ENCODE data around the gene VPS35.

The VPS35 gene

DNA sequence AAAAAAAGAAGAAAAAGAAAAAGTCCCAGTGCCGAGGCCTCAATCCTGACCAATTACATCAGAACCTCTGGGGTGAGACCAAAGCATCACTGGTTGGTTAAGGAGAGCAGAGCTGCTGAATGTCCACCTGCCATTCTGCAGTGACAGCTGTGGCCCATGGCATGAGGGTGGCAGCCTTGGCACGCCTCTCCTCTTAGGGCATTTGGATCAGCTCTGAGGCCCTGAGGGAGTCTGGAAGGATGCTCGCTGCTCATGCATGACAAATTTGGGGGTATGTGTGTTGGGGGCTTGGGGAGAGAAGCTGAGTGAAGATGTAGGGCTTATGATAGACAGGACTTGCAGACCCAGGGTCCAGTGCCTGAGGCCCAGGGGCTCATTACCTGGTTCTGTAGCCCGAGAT is 32.9 kb upstream of the VPS35 start:
- in situ Hi-C loops (cut with HindIII; ENCODE audit: low sequenced_read_pairs) = no loop called here
- no peak for DNase-seq (ENCODE audit: low read depth, low spot score)
- TF ChIP-seq, protein P1, sequence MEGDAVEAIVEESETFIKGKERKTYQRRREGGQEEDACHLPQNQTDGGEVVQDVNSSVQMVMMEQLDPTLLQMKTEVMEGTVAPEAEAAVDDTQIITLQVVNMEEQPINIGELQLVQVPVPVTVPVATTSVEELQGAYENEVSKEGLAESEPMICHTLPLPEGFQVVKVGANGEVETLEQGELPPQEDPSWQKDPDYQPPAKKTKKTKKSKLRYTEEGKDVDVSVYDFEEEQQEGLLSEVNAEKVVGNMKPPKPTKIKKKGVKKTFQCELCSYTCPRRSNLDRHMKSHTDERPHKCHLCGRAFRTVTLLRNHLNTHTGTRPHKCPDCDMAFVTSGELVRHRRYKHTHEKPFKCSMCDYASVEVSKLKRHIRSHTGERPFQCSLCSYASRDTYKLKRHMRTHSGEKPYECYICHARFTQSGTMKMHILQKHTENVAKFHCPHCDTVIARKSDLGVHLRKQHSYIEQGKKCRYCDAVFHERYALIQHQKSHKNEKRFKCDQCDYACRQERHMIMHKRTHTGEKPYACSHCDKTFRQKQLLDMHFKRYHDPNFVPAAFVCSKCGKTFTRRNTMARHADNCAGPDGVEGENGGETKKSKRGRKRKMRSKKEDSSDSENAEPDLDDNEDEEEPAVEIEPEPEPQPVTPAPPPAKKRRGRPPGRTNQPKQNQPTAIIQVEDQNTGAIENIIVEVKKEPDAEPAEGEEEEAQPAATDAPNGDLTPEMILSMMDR (IDR thresholded peaks at IDR 0.05; ENCODE audit: low read depth, low read length) = no peak
- no peak overlapping the region for H3K4me3 ChIP-seq (ENCODE audit: low read depth, low read length)

DNA sequence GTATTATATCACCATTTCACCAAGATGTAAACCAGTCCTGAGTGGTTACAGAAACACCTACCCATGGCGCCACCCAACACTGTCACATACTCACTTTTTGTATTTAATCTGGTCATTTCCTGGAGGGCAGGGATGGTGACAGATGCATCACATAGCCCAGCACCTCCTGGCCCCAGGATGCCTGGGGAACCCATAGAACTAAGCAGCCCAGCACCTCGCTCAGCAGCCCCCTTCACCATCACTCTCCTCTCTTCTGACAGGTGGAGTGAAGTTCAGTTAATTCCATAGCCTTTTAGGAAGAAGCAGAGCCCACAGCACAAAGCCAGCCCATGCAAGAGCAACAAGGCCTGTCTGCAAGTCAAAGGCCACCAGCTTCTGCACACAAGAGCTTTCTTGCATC is 31.6 kb upstream of the VPS35 start:
- TF ChIP-seq, protein P1 (IDR thresholded peaks at IDR 0.05; ENCODE audit: low read depth, low read length) = no peak
- in situ Hi-C loops (cut with HindIII; ENCODE audit: low sequenced_read_pairs) = no loop called here
- no peak overlapping the region for H3K4me3 ChIP-seq (ENCODE audit: low read depth, low read length)
- no peak for DNase-seq (ENCODE audit: low read depth, low spot score)

DNA sequence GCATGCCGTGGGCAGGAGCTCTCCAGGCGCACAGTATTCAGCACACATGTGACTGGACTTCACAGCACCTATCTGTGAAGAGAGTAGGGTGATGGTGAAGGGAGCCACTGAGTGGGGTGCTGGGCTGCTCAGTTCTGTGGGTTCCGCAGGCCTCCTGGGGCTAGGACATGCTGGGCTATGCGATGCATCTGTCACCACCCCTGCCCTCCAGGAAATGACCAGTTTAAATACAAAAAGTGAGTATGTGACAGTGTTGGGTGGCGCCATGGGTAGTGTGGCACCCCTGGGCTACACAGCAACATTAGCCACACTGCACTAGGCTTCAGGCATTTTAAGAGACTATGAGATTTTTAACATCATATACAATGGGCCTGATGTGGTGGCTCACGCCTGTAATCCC is 30.6 kb upstream of the VPS35 start:
- in situ Hi-C loops (cut with HindIII; ENCODE audit: low sequenced_read_pairs) = no loop called here
- TF ChIP-seq, protein P1 (IDR thresholded peaks at IDR 0.05; ENCODE audit: low read depth, low read length) = no peak
- H3K4me3 ChIP-seq (ENCODE audit: low read depth, low read length) = no peak overlapping the region
- no peak for DNase-seq (ENCODE audit: low read depth, low spot score)

DNA sequence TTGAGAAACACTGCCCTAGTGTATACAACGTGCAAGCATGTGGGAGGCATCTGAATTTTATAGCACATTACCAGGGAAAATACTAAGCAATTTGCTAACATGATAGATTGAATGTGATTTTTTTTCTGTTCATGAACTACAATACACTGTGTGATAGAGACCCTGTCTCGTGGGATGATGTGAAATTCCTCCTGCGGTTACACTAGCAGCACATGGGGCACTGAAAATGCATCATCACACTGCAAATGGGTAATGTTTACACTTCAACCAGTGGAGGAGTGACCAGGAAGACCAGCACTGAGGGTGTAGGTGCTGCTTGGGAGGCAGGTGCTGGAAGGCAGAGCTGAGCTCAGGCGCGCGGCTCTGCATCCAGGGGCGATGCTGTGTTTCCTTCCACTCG is 29.2 kb upstream of the VPS35 start:
- TF ChIP-seq, protein P1 (IDR thresholded peaks at IDR 0.05; ENCODE audit: low read depth, low read length) = no peak
- no peak for DNase-seq (ENCODE audit: low read depth, low spot score)
- H3K4me3 ChIP-seq (ENCODE audit: low read depth, low read length) = no peak overlapping the region
- in situ Hi-C loops (cut with HindIII; ENCODE audit: low sequenced_read_pairs) = no loop called here

DNA sequence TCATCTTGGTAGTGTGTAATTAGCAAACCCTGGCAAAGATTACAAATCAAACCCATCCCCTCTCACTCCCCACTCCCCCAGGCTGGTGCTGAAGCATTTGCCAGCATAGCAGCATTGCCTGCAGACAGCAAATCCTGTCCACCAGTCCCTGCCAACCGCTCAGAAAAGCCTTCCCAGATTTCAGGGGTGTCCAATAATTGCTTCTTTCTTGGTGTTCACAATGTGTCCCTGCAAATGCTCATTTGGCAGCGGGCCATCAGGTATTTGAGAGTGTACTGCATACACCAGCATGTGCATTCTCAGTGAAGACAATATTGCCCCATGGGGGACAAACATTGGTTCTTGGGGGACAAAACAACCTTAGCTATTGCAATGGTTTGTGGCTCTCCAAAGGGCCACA is 28.7 kb upstream of the VPS35 start:
- DNase-seq (ENCODE audit: low read depth, low spot score) = no peak
- TF ChIP-seq, protein P1 (IDR thresholded peaks at IDR 0.05; ENCODE audit: low read depth, low read length) = no peak
- no peak overlapping the region for H3K4me3 ChIP-seq (ENCODE audit: low read depth, low read length)
- in situ Hi-C loops (cut with HindIII; ENCODE audit: low sequenced_read_pairs) = no loop called here

DNA sequence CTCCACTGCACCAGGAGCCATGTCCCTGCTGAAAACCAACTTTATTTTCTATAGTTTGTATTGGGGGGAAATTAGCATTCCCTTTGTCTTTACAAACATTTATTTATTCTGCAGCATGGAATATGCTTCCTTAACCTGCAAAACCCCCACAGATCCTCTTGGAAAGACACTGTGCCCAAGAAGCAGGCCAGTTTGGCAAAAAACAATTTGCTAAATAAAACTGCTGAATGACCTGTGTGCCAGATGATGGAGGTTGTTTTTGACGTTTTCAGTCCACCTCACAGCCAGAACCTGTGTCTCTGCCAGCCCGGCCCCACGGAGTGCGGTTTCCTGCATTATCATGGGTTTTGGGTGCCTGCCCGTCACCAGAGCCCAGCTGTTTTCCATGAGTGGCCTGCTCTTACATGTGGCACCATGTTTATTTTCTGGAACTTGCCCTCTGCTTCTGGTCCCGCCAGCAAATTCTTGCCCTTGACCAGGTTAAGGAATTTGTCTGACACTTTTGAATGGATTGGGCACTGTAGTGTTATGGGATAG is 26.9 kb upstream of the VPS35 start:
- no peak overlapping the region for H3K4me3 ChIP-seq (ENCODE audit: low read depth, low read length)
- TF ChIP-seq, protein P1 (IDR thresholded peaks at IDR 0.05; ENCODE audit: low read depth, low read length) = no peak
- in situ Hi-C loops (cut with HindIII; ENCODE audit: low sequenced_read_pairs) = no loop called here
- peak; percentile 23 for DNase-seq (ENCODE audit: low read depth, low spot score)
